ENCODE results near the gene OR6N1.

OR6N1 gene

GRCh38 chr1:158714754-158715153, 57.2 kb downstream of the OR6N1 start:
- Histone ChIP-seq H3K36me3 (ENCODE audit: insufficient read depth, low read length) (no peaks in the 10 kb centered on the region), H3K27me3 (ENCODE audit: insufficient read depth, low read length) (no peaks in the 10 kb centered on the region), H3K9me3 (ENCODE audit: insufficient read depth, low read depth, low read length) (no peaks in the 10 kb centered on the region), H3K4me3 (ENCODE audit: low read length) (no peak overlapping the region), H3K27ac (ENCODE audit: low read depth, low read length) (no peak overlapping the region), H3K4me1 (ENCODE audit: insufficient read depth, low read length) (no peaks in the 10 kb centered on the region), H3K9ac (ENCODE audit: low read depth, low read length) (no peak overlapping the region)
- WGBS: 87% methylated on average over 1 of the region's 1 CpG
